NCI-H2196 treated with DMSO at 0.1 percent for 48 hours (cell line): Measurements from ENCODE around the gene SPIB.
"Not testable (repeated sequence)": the region's sequence is repeated elsewhere in the genome, so short reads cannot be mapped to it uniquely, and the experiment has no call there.

Experiments used
- DNase-seq: peaks from one replicate; lab custom pipeline; 2025; ENCODE audit not compliant: unreplicated experiment; lab: John Stamatoyannopoulos, UW

The SPIB gene

GRCh38 chr19:50435221-50435620 lies 16.5 kb downstream of the SPIB start:
- DNase-seq: no peak

DNA sequence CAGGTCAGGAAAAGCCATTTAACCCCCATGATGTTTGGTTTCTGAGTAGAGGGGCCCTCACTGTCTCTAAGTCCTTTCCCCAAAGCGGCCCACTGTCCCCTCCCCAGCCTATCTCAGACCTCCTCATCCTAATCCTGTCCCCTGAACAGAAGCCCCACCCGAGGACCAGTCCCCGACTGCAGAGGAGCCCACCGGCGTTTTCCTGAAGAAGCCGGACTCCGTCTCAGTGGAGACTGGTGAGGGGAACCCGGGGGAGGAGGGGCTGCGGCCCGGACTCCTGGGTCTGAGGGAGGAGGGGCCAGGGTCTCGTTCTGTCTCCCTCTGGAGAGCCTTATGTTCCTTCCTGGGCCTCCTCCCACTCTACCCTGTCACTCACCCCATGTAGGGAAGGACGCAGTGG lies 16.9 kb downstream of the SPIB start:
- no peak for DNase-seq

GRCh38 chr19:50437862-50438449 lies 19.2 kb downstream of the SPIB start:
- DNase-seq: no peak

- not testable (repeated sequence) for DNase-seq
Observed at GRCh38 chr19:50439130-50439529, 20.4 kb downstream of the SPIB start.

DNA sequence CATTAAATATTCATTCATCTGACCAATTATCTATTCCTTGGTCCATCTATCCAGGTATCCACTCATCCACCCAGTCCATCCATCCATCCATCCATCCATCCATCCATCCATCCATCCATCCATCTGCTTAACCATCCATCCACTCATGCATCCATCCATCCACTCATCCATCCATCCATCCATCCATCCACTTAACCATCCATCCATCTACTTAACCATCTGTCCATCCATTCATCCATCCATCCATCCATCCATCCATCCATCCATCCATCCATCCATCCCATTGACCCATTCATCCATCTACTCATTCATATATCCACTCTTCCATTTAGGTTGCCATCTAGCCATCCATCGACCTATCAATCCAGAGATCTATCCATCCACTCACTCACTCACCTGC lies 25.3 kb downstream of the SPIB start:
- DNase-seq: no peak

- DNase-seq: no peak
Observed at GRCh38 chr19:50447053-50447452, 28.3 kb downstream of the SPIB start.

GRCh38 chr19:50447750-50448149 lies 29.0 kb downstream of the SPIB start:
- no peak for DNase-seq

DNA sequence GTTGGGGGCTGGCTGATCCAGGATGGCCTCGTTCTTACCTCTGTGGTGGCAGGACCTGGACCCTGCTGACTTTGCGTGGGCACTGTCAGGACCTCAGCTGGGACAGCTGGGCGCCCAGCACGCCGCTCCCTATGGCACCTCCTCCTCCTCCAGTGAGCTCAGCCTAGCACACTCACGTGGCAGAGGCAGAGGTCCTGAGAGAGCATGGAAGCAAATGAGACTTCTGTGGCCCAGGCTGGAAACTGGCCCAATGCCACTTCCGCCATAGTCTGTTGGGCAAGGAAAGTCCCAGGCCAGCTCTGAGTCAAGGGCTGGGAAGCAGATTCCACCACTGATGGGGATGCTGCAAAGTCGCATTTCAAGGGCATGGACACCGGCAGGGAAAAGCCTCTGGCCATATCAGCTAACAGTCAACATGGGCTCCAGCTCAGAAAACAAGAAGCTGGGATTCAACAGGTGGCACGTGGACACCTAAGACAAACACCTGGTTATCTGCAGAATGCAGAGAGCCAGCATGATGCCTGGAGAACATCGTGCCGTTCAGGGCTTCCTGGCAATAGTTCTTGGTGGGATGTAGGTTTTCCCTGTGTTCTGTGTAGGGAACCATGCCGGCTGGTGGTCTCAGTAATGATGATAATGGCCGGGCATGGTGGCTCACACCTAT lies 30.6 kb downstream of the SPIB start:
- DNase-seq: no peak

- no peak for DNase-seq
Observed at GRCh38 chr19:50450369-50451222, 31.9 kb downstream of the SPIB start.

GRCh38 chr19:50451223-50451534 lies 32.4 kb downstream of the SPIB start:
- DNase-seq: no peak

DNA sequence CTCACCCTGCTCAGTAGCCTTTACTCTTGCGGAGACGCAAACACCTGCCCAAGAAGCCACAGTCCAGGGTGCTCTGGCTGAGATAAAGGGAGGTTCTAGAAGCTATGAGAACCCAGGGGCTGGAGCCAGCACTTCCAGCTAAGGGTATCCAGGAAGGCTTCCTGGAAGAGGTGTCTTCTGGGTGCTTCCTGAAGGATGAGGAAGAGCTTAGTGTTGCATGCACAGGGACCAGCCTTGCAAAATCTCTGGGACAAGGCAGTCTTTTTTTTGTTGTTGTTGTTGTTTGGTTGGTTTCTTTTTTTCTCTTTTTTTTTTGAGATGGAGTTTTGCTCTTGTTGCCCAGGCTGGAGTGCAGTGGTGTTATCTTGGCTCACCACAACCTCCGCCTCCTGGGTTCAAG lies 34.5 kb downstream of the SPIB start:
- no peak for DNase-seq

DNA sequence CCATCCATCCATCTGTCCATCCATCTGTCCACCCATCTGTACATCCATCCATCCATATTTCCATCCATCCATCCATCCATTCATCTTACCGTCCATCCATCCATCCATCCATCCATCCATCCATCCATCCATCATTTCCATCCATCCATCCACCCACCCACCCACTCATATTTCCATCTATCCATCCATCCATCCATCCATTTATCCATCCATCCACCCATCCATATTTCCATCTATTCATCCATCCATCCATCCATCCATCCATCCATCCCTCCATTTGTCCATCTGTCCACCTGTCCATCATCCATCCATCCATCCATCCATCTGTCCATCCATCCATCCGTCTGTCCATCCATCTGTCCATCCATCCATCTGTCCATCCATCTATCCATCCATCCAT lies 37.3 kb downstream of the SPIB start:
- no peak for DNase-seq

- no peak for DNase-seq
Observed at GRCh38 chr19:50457300-50457699, 38.6 kb downstream of the SPIB start.

GRCh38 chr19:50458396-50459066 lies 39.8 kb downstream of the SPIB start:
- DNase-seq: no peak

GRCh38 chr19:50459067-50459456 lies 40.3 kb downstream of the SPIB start:
- DNase-seq: no peak

DNA sequence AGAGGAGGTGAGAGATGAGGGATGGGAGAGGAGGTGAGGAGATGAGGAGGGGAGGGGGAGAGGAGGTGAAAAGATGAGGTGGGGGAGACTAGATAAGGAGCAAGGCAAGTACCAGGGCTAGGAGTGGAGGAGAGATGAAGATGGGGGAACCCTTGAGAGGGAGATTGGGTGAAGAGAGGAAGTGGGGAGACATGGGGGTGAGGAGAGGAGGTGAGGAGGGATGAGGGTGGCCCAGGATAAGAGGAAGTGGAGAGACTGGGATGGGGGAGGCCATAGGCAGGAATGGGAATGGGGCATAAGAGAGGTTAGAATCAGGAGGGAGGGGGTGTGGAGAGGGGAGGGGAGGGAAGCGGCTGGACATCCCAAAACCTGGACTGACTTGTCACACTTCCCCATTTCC lies 40.9 kb downstream of the SPIB start:
- no peak for DNase-seq

- no peak for DNase-seq
Observed at GRCh38 chr19:50460161-50460765, 41.5 kb downstream of the SPIB start.

DNA sequence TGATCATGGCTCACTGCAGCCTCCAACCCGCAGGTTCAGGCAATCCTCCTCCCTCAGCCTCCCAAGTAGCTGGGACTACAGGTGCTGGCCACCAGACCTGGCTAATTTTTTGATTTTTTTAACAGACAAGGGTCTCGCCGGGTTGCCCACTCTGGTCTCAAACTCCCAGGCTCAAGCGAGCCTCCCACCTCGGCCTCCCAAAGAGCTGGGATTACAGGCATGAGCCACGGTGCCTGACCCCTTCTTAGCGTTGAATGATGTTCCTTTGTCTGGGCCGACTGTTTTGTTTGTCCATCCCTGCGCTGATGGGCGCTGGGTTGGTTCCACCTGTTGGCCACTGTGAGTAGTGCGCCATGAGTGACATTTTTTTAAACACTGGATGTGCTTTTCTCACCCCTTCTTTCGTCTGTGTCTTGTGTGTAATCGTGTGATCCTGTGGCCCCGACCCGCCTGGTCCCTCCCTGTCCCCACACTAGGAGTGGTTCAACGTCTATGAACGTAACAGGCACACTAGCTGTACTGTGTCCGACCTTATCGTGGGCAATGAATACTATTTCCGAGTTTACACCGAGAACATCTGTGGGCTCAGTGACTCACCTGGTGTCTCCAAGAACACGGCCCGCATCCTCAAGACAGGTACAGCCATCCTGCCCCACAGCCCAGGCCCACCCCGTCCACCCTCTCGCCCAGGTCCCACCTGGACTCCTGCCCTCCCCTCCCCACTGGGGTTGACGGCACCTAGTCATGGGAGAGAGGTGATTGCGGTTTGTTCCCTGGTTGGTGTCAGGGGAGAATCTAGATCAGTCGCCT lies 42.5 kb downstream of the SPIB start:
- peak; percentile 62 for DNase-seq

- no peak for DNase-seq
Observed at GRCh38 chr19:50462970-50463369, 44.2 kb downstream of the SPIB start.

GRCh38 chr19:50464348-50464747 lies 45.6 kb downstream of the SPIB start:
- DNase-seq: no peak

- DNase-seq: no peak
Observed at GRCh38 chr19:50465000-50465399, 46.3 kb downstream of the SPIB start.
